Liver (tissue), 9 donors: ENCODE measurements around the gene EDC4. TPM values are rescaled to one million over a fixed set of nuclear protein-coding genes. Genes with fewer than 3 reads are reported as not detected.

Experiments used
- DNase-seq: peaks from one replicate; pipeline ENCODE4 v3.0.0-alpha.2; 2017; ENCODE audit warnings: low spot score
- H3K27ac ChIP-seq, 2 donors: one replicate each; pipeline ENCODE4 v1.7.0; 2013; ENCODE audit warnings: inconsistent platforms in 2 of 2, low read length in 2 of 2, control low read depth in 1 of 2, low read depth in 1 of 2, mild to moderate bottlenecking in 1 of 2
- H3K27me3 ChIP-seq, 4 donors: one replicate each; pipeline versions ENCODE4 v1.6.1 to v1.7.0; 2013; ENCODE audit warnings: low read length in 3 of 4, inconsistent platforms in 1 of 4, mild to moderate bottlenecking in 1 of 4, moderate library complexity in 1 of 4; ENCODE audit not compliant: control insufficient read depth in 4 of 4, insufficient read depth in 4 of 4
- H3K36me3 ChIP-seq, 4 donors: one replicate each; pipeline versions ENCODE4 v1.6.1 to v1.7.0; 2013; ENCODE audit warnings: low read length in 3 of 4, mild to moderate bottlenecking in 3 of 4, low read depth in 1 of 4, moderate library complexity in 1 of 4; ENCODE audit not compliant: control insufficient read depth in 4 of 4, insufficient read depth in 3 of 4
- H3K4me1 ChIP-seq, 4 donors: one replicate each; pipeline versions ENCODE4 v1.6.1 to v1.7.0; 2013; ENCODE audit warnings: low read length in 3 of 4, mild to moderate bottlenecking in 3 of 4, moderate library complexity in 1 of 4; ENCODE audit not compliant: control insufficient read depth in 4 of 4, insufficient read depth in 4 of 4
- H3K4me3 ChIP-seq, 3 donors: one replicate each; pipeline versions ENCODE4 v1.6.1 to v1.7.0; 2013; ENCODE audit warnings: low read length in 3 of 3, control low read depth in 1 of 3, low read depth in 1 of 3, mild to moderate bottlenecking in 1 of 3
- H3K9ac ChIP-seq, 2 donors: one replicate each; pipeline ENCODE4 v1.7.0; 2013; ENCODE audit warnings: low read length in 2 of 2, mild to moderate bottlenecking in 2 of 2, moderate library complexity in 2 of 2, control low read depth in 1 of 2, low read depth in 1 of 2
- H3K9me3 ChIP-seq, 4 donors: one replicate each; pipeline versions ENCODE4 v1.6.1 to v1.7.0; 2013; ENCODE audit warnings: low read length in 3 of 4; ENCODE audit not compliant: control insufficient read depth in 4 of 4
- CTCF ChIP-seq: fragments of 150-350 bp; IDR thresholded peaks from 2 replicates; pipeline ENCODE4 v1.5.1; 2017; ENCODE audit warnings: improper control_type of control experiment, low read depth, low read length; ENCODE audit not compliant: missing input control
- EGR1 ChIP-seq, 2 donors: IDR thresholded peaks; 2 replicates each; pipeline ENCODE4 v1.6.1; 2016 to 2018; ENCODE audit warnings: antibody characterized with exemption in 2 of 2, low read depth in 2 of 2
- FOXA2 ChIP-seq: IDR thresholded peaks from 2 replicates; pipeline ENCODE4 v1.6.1; 2016; ENCODE audit warnings: antibody characterized with exemption
- GABPA ChIP-seq, 2 donors: IDR thresholded peaks in 1 of 2; conservative IDR thresholded peaks in 1 of 2; 2 replicates each; pipeline ENCODE4 v1.6.1; 2016; ENCODE audit warnings: antibody characterized with exemption in 2 of 2, mild to moderate bottlenecking in 1 of 2, moderate library complexity in 1 of 2
- HNF4G ChIP-seq: IDR thresholded peaks from 2 replicates; pipeline ENCODE4 v1.6.1; 2016; ENCODE audit warnings: antibody characterized with exemption
- JUND ChIP-seq, 2 donors: IDR thresholded peaks; 2 replicates each; pipeline ENCODE4 v1.6.1; 2016; ENCODE audit warnings: antibody characterized with exemption in 2 of 2
- MAX ChIP-seq: IDR thresholded peaks from 2 replicates; pipeline ENCODE4 v1.6.1; 2016; ENCODE audit warnings: antibody characterized with exemption
- RAD21 ChIP-seq, 2 donors: IDR thresholded peaks; 2 replicates each; pipeline ENCODE4 v1.6.1; 2016; ENCODE audit warnings: antibody characterized with exemption in 2 of 2, mild to moderate bottlenecking in 2 of 2
- REST ChIP-seq: IDR thresholded peaks from 2 replicates; pipeline ENCODE4 v1.6.1; 2016; ENCODE audit warnings: antibody characterized with exemption, mild to moderate bottlenecking
- RXRA ChIP-seq, 2 donors: IDR thresholded peaks; 2 replicates each; pipeline ENCODE4 v1.6.1; 2017 to 2018; ENCODE audit warnings: antibody characterized with exemption in 2 of 2, mild to moderate bottlenecking in 1 of 2
- SP1 ChIP-seq: IDR thresholded peaks from 2 replicates; pipeline ENCODE4 v1.6.1; 2018; ENCODE audit warnings: antibody characterized with exemption, mild to moderate bottlenecking
- ZBTB33 ChIP-seq: IDR thresholded peaks from 2 replicates; pipeline ENCODE4 v1.6.1; 2016; ENCODE audit warnings: antibody characterized with exemption
- WGBS: extraction: QIAGEN DNeasy Blood & Tissue Kit; methylation state at CpG from one replicate; pipeline ENCODE4 v1.1.7; 2013; 5-methylcytosine and 5-hydroxymethylcytosine counted together
- polyA plus RNA-seq, 2 donors: library from polyadenylated mRNA; stranded (reverse) in 1 of 2; unstranded in 1 of 2; fragments of 200-250 nt in 1 of 2; fragments of >200 nt in 1 of 2; fragmentation: Nextera tagmentation in 1 of 2; extraction: Ambion mirVana in 1 of 2; gene quantifications; one replicate each; pipeline versions ENCODE4 v1.2.1 to v1.2.3, GENCODE V29; 2013 to 2015
- total RNA-seq, 2 donors: library from RNA; depleted of rRNA; stranded (reverse); fragments of >200 nt; gene quantifications; one replicate each; pipeline ENCODE4 v1.2.3, GENCODE V29; 2014
- donor health status: healthy.
- donor health status: healthy.
- donor health status: healthy.
- donor health status: healthy.
- donor health status: healthy.

EDC4 gene
- total and polyA plus RNA-seq, 4 donors, result 17.7 to 26.8 (median 21.6) TPM

- Histone ChIP-seq H3K9ac (no peak overlapping the region), H3K9me3 (no peaks in the 10 kb centered on the region), H3K27ac (no peak overlapping the region), H3K36me3 (peaks cover 27 to 52% (median 33%) of the 10 kb centered on the region in 4 donors), H3K27me3 (no peaks in the 10 kb centered on the region), H3K4me3 (no peak overlapping the region), H3K4me1 (peaks cover 0 to 21% (median 9%) of the 10 kb centered on the region in 4 donors)
- peak; percentile 79 for DNase-seq
- TF ChIP-seq RAD21 (IDR thresholded peaks at IDR 0.05), result peak; percentile 80 to 87
- peak; percentile 79 for TF ChIP-seq CTCF
- TF ChIP-seq GABPA (IDR thresholded peaks at IDR 0.05 in 1 of 2, conservative IDR thresholded peaks at IDR 0.05 in 1 of 2), result no peak
- 55% methylated on average over 11 of the region's 11 CpGs for WGBS
These were observed 11.0 kb downstream of the EDC4 start for GRCh38 chr16:67883872-67884261.

GRCh38 chr16:67884684-67885083 lies 11.8 kb downstream of the EDC4 start, which contains the start of gene NRN1L:
Gene NRN1L (plus strand): TSS chr16:67884885. CDS start chr16:67884904, 19 bp downstream.
- TF ChIP-seq MAX (no peak), ZBTB33 (no peak), RAD21 (IDR thresholded peaks at IDR 0.05) (peak; percentile 31 to 36), REST (no peak), JUND (IDR thresholded peaks at IDR 0.05) (no peak), RXRA (IDR thresholded peaks at IDR 0.05) (no peak), EGR1 (IDR thresholded peaks at IDR 0.05; ENCODE audit: low read depth in 2 of 2) (no peak), SP1 (peak; percentile 69), FOXA2 (no peak), HNF4G (no peak), CTCF (no peak)
- peaks cover 0 to 21% (median 9%) of the 10 kb centered on the region in 4 donors for H3K4me1 ChIP-seq
- H3K9ac ChIP-seq, result no peak within 1 kb of the TSS
- WGBS, result 21% methylated on average over 22 of the region's 22 CpGs
- H3K9me3 ChIP-seq, result no peaks in the 10 kb centered on the region
- H3K27ac ChIP-seq, result no peak within 1 kb of the TSS
- no peaks in the 10 kb centered on the region for H3K27me3 ChIP-seq
- no peak within 1 kb of the TSS for H3K4me3 ChIP-seq
- peak; percentile 77 for DNase-seq
- H3K36me3 ChIP-seq, result peaks cover 20 to 43% (median 28%) of the 10 kb centered on the region in 4 donors
